ENCODE data around the gene SIAE.

Gene SIAE, protein sequence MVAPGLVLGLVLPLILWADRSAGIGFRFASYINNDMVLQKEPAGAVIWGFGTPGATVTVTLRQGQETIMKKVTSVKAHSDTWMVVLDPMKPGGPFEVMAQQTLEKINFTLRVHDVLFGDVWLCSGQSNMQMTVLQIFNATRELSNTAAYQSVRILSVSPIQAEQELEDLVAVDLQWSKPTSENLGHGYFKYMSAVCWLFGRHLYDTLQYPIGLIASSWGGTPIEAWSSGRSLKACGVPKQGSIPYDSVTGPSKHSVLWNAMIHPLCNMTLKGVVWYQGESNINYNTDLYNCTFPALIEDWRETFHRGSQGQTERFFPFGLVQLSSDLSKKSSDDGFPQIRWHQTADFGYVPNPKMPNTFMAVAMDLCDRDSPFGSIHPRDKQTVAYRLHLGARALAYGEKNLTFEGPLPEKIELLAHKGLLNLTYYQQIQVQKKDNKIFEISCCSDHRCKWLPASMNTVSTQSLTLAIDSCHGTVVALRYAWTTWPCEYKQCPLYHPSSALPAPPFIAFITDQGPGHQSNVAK

DNA sequence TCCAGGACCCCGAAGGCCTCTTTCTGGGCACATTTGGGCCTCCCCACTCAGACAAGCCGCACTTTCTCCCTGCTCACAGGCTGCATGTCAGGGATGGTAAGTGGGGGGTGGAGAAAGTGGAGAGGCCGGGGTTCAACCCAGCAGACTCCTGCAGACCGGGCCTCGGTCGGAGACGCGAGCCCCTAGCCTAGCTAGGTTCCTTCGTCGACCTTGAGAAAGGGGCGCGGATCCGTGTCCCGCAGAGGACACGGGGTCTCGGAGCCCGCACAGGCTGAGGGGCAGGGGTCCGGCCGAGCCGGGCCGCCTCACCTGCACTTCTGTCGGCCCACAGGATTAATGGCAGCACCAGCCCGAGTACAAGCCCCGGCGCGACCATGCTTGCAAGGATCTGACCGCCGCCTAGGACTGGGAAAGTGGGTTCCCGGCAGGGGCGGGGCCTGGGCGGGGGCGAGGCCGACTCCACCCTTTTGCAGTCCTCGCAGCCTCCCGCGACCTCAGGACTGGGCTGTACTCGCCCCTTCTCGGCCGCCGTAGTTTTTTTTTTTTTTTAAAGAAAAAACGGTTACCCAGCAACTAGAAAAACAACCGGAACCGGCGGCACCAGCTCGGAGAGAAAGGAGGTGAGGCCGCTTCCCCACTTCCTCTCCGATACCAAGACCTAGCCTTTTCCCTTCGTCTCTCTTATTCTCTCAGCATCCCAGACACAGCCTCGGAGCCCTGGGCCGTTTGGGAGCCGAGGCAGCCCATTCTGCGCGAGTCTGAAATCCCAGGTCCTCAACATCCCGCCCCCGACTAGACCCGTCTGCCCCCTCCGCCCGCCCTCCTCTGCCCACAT, at the start of gene SIAE, which contains the start of gene SPA17:
TSS of gene SIAE (minus strand) at position 407 of the 835 bp plus-strand sequence. CDS start at position 376, 31 bp downstream.
TSS of gene SPA17 (plus strand) at position 572 of the 835 bp plus-strand sequence. CDS start 1,361 bp downstream, outside the sequence.
- peak; percentile 96 for DNase-seq

- DNase-seq, result no peak
Observed at GRCh38 chr11:124722176-124722575, 48.6 kb upstream of the SIAE start.

GRCh38 chr11:124719534-124719933, 46.0 kb upstream of the SIAE start:
- no peak for DNase-seq

- DNase-seq, result no peak
Observed at GRCh38 chr11:124718801-124719200, 45.3 kb upstream of the SIAE start.

GRCh38 chr11:124717786-124718651, 44.5 kb upstream of the SIAE start:
- DNase-seq, result peak; percentile 68

DNA sequence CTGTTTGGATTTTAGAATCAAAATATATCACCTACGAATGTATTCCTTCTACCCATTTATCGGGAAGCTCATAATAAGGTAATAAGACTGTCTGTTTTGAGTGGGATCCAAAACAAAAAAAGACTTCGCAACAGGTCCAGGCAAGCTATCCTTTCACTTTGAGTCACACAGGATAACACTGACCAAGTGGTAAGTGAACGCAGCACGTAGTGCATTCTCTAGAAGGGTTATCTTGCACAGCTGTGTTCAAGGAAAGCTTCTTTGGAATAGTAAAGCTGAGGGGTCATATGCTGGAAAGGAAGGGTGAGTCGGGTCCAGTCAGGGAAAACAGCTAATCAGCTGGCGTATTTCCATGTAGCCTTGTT, 43.9 kb upstream of the SIAE start:
- DNase-seq, result no peak

DNA sequence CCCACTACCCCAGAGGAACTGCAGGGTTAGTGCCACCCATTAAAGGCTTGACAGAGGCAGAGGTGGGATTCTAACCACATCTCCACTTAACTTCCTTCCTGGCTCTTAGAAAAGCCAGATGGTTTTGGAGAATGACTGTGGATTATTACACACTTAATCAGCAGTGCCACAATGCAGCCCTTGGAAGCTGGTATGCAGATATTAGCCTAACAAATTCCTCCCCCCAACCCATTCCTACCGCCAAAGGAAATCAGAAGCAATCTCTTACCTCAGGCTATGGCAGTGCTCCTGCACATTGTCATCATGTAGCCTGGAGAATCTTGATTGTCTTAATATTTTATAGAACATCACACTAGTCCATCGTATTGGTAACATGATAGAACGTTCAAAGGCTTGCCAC, 43.1 kb upstream of the SIAE start:
- no peak for DNase-seq

GRCh38 chr11:124712392-124712791, 38.9 kb upstream of the SIAE start:
- no peak for DNase-seq

DNA sequence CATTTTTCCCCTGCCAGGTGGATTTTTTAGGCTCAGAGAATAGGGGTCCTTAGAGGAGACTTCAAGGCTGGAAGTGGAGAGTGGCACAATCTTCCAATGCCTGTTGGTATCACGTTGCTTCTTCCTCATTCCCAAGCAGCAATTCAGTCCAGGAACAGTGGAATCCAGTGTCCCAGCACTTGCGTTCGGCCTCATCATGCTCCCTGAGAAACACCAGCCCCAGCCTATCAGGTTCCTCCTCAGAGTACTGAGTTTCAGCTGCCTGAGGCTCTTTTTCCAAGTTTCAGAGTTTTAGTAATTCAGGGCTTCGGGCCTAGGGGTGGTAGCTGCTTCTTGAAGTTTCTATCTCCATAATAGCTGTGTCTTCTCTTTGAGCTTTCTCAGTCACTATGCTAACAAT, 34.3 kb upstream of the SIAE start:
- no peak for DNase-seq

GRCh38 chr11:124700028-124700427, 26.5 kb upstream of the SIAE start:
- no peak for DNase-seq

DNA sequence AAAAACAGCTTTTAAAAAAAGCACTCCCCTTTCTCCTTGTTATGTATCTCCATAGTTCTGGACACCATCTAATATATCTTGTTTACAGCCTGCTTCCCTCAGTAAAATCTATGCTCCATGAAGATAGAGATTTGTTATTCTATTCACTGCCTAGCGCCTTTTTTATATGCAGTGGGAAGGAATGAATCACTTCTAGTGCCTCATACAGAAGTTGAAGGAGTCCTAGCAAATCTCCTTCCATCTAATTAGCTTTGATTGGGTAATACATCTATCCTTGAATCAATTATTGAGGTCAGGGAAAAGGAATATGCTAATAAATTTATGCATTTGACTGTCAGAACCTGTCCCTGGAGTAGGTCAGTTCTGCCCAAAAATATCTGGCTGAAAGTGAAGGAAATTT, 26.0 kb upstream of the SIAE start:
- DNase-seq, result no peak

DNA sequence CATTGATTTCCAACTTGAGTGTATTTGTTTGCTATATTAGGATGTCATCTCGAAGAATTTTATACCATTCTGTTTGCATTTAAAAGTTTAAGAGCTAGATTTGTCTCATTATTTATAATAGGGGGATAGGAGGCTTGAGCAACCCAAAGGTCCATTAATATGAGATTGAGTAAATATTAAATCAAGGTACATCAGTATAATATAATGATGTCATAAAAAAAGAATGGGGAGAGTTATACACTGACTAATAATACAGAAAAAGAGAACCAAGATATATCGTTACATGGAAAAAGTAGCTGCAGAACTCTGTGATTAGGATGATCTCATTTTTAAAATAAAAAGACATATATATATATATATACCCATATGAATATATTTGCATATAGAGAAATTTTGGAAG, 19.6 kb upstream of the SIAE start:
- no peak for DNase-seq

- DNase-seq, result no peak
Observed at GRCh38 chr11:124682443-124682842, 8.9 kb upstream of the SIAE start.

GRCh38 chr11:124681421-124681820, 7.9 kb upstream of the SIAE start:
- no peak for DNase-seq

GRCh38 chr11:124678416-124678815, 4.9 kb upstream of the SIAE start:
- DNase-seq, result no peak

DNA sequence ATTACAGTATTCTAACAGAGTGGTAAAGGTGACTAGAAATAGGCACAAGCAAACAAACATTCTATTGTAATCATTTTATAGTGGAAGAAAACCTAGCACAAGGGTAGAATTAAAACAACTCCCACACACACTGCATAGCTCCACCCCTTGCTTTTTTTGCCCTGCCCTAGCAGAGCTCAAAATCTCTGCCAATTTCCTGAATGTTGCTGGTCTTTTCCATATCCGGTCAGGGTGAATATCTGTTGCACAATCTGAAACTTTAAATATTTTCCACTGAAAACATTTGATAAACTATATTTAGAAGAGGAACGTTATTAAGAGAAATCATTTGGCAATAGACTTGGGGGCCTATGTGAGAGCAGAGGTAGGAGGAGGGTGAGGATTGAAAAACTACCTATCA, 2.8 kb upstream of the SIAE start:
- no peak for DNase-seq

GRCh38 chr11:124674571-124674970, 1.0 kb upstream of the SIAE start:
- no peak for DNase-seq

DNA sequence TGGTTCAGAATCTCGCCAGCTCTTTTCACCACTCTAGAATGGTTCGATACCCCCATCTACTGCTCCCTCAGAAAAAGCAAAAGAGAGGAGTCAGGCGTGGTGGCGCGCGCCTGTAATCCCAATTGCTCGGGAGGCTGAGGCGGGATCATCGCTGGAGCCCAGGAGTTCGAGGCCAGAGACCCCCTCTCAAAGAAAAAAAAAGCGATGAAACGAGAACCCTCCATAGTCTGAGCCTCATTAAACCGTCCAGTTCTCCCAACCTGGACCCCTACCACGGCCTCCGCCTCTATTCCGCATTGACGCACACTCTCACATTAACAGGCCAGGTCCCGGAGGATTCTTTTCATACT, 604 bp upstream of the SIAE start:
- no peak for DNase-seq

DNA sequence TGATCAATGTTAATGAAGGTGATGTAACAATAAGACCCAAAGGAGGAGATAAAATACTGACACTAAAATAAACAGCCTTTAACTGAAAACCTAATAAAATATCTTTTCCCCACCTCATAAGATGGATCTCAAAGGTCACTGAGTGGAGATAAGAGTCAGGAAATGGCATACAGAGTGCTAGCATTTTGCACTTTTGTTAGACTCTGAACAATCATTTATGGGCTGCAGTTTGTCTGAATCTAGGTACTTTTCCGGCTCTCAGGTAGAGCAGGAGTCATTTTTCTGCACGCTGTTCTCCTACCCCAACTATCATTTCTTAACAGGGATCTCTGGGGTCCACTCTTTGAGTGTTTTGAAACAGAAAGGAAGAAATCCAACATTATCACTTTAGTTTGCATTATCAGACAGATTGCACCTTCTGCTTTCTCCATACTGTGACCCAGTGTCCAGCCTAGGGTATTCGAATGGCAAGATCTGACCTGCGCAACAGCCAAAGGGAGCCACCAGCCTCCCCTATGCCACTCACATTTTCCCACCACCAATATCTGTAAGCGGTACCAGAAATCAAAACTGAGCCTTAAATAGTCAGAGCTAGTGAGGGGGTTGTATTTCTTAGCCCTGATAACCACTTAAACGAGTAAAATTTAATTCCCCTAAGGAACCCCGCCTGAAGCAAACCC, 863 bp downstream of the SIAE start:
- DNase-seq, result no peak

DNA sequence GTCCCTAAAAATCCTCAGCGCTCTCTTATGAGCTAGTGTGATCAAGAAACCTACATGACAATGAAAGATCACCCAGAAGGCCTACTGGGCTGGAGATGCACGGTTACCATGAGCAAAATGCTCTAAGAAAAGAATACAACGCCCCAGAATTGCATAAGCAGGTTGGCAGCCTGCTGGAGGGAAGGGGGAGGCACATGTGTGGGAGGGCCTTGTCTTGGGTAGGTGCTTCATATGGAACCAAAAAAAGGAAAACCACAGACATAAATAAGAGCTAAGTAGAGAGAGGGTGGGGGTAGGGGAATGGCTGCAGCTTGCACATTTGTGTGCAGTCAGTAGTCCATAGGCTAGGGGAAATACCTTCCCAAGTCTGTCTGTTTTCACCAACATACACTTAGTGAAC, 2.8 kb downstream of the SIAE start:
- no peak for DNase-seq

DNA sequence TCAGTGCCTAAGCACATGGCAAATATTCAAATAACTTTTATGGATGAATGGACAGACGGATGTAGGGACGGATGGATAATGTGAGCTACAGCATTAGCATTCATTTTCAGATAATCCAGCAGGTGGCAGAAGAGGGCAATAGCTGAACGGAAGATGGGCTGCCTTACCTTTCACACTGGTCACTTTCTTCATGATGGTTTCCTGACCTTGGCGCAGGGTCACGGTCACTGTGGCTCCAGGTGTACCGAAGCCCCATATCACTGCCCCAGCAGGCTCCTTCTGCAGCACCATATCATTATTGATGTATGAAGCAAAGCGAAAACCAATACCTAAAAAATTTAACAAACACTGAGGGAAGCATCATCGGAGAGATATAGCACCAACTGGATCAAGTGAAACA, 4.3 kb downstream of the SIAE start:
- DNase-seq, result peak; percentile 74

GRCh38 chr11:124667601-124668000, 5.9 kb downstream of the SIAE start:
- DNase-seq, result no peak

Measured in eye (tissue), 1 donor.